CD4-positive, alpha-beta T cell (primary cell): Measurements from ENCODE around the gene CCT8L2. TPM values are rescaled to one million over a fixed set of nuclear protein-coding genes. Genes with fewer than 3 reads are reported as not detected.
"Not testable (repeated sequence)": the region's sequence is repeated elsewhere in the genome, so short reads cannot be mapped to it uniquely, and the experiment has no call there.

Experiments used
- ATAC-seq: fragments of 200-7000 bp; cut with Tn5 transposase; one replicate; pipeline ENCODE4 v1.10.0; 2022; ENCODE audit warnings: mild to moderate bottlenecking; ENCODE audit not compliant: poor library complexity
- CTCF ChIA-PET: fragments of 350-600 bp; sonication (Branson Sonifier 250); formaldehyde crosslinking; loops from one replicate; lab custom pipeline; 2021; ENCODE audit warnings: antibody characterized with exemption, inconsistent platforms; lab: Charles Lee
- POLR2A ChIA-PET: fragments of 350-600 bp; sonication (Branson Sonifier 250); formaldehyde crosslinking; loops from one replicate; lab custom pipeline; 2021; ENCODE audit warnings: antibody characterized with exemption, inconsistent platforms; lab: Charles Lee
- DNase-seq, 14 experiments: peaks; one replicate each; pipeline ENCODE4 v3.0.0-alpha.2; 2013 to 2020; ENCODE audit warnings: mixed read lengths in 2 of 14
- H3K27ac ChIP-seq, 2 donors: one replicate each; pipeline versions ENCODE4 v1.5.1 to v1.7.0; 2013; ENCODE audit warnings: low read length in 2 of 2, low read depth in 1 of 2, mild to moderate bottlenecking in 1 of 2
- H3K27me3 ChIP-seq, 2 experiments: 1 replicate in 1 of 2; 2 replicates in 1 of 2; pipeline versions ENCODE4 v1.6.1 to v1.7.0; 2013; ENCODE audit warnings: low read length in 2 of 2, control low read depth in 1 of 2, mild to moderate bottlenecking in 1 of 2, moderate library complexity in 1 of 2; ENCODE audit not compliant: insufficient read depth in 2 of 2, control insufficient read depth in 1 of 2
- H3K36me3 ChIP-seq: one replicate; pipeline ENCODE4 v1.6.1; 2013; ENCODE audit warnings: low read length, control low read depth; ENCODE audit not compliant: insufficient read depth
- H3K4me1 ChIP-seq: one replicate; pipeline ENCODE4 v1.6.1; 2013; ENCODE audit warnings: low read length, control low read depth; ENCODE audit not compliant: insufficient read depth
- H3K4me3 ChIP-seq: one replicate; pipeline ENCODE4 v1.5.1; 2013; ENCODE audit warnings: mild to moderate bottlenecking, low read length, moderate library complexity
- H3K9me3 ChIP-seq, 2 experiments: 1 replicate in 1 of 2; 2 replicates in 1 of 2; pipeline versions ENCODE4 v1.6.1 to v1.7.0; 2013; ENCODE audit warnings: low read length in 2 of 2, mild to moderate bottlenecking in 2 of 2, control low read depth in 1 of 2, moderate library complexity in 1 of 2; ENCODE audit not compliant: control insufficient read depth in 1 of 2, insufficient read depth in 1 of 2
- H3K27ac Mint-ChIP-seq: one replicate; pipeline ENCODE4 v1.8.0; 2020; ENCODE audit warnings: mixed read lengths
- H3K27me3 Mint-ChIP-seq: one replicate; pipeline ENCODE4 v1.8.0; 2021; ENCODE audit warnings: mixed read lengths
- H3K36me3 Mint-ChIP-seq: one replicate; pipeline ENCODE4 v1.8.0; 2021; ENCODE audit warnings: low read depth, mixed read lengths
- H3K4me1 Mint-ChIP-seq: one replicate; pipeline ENCODE4 v1.8.0; 2021; ENCODE audit warnings: low read depth, mixed read lengths
- H3K4me3 Mint-ChIP-seq: one replicate; pipeline ENCODE4 v1.8.0; 2020; ENCODE audit warnings: mild to moderate bottlenecking, mixed read lengths
- H3K9me3 Mint-ChIP-seq: one replicate; pipeline ENCODE4 v1.8.0; 2020; ENCODE audit warnings: mixed read lengths
- CTCF ChIP-seq: fragments of 200-600 bp; IDR thresholded peaks from one replicate; pipeline ENCODE4 v1.8.0; 2022; ENCODE audit warnings: antibody characterized with exemption, mild to moderate bottlenecking
- intact Hi-C, 2 experiments: fragments of 100-400 bp; cut with DNase I in 1 of 2; cut with micrococcal nuclease in 1 of 2; formaldehyde crosslinking; loops; one replicate each; pipeline versions ENCODE4 v1.15.1 to v1.9.0; 2023 to 2025; cut with DNase I, micrococcal nuclease
- total RNA-seq, 174 experiments: library from RNA in 2 of 174; stranded (reverse) in 2 of 174; gene quantifications; one replicate each; pipeline ENCODE4 v1.2.3 and lab custom pipeline; 2021 to 2026

The CCT8L2 gene
- total RNA-seq, 2 experiments from 2014 or later: not detected

DNA sequence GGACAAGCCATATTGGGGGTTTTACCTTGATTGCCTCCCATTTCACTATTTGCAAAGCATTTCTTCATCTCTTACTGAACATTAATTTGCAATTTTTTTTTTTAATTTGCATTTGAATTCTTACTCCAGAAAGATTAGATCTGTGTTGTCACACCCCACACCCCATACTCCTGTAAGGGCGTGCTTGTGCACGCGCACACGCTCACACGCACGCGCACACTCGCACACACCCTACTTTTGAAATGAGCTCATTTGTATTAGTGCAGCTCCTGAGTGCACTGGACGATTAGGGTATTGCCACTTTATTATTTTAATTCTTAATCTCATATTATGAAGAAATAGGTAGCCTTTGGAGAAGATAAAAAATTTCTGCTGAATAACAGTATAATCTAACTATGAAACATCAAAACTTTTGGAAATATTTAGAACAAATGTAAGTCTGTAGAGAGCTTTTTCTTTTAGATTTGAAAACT, 11.2 kb upstream of the CCT8L2 start:
- H3K27me3 ChIP-seq: peaks cover 15 to 33% of the 10 kb centered on the region in 2 experiments
- H3K27ac ChIP-seq, POLR2A ChIA-PET, CTCF ChIA-PET, H3K27ac Mint-ChIP-seq, H3K4me3 ChIP-seq, H3K4me1 ChIP-seq, intact Hi-C loops, H3K36me3 Mint-ChIP-seq, H3K36me3 ChIP-seq, ATAC-seq, H3K9me3 Mint-ChIP-seq, DNase-seq, H3K9me3 ChIP-seq: not testable (repeated sequence)
- H3K4me1 Mint-ChIP-seq: peaks cover 13% of the 10 kb centered on the region
- H3K4me3 Mint-ChIP-seq: peak overlapping the region; percentile 17
- H3K27me3 Mint-ChIP-seq: peaks cover 61% of the 10 kb centered on the region

DNA sequence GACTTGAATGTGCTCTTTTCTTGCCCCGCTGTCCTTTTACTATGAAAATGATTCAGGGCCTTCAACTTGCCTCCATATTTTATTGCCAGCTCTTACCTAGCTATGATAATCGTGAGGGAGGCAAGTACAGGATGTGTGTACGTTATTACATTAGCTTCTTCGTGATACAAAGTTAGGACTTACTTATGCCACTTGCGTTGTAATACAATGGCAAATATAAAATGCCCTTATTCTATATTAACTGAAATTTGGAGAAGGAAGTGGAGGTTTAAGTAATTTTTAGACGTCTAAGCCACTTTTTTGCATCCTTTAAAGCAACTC, 10.8 kb upstream of the CCT8L2 start:
- Histone ChIP-seq H3K36me3 (no peaks in the 10 kb centered on the region), H3K27me3 (peaks cover 14 to 29% of the 10 kb centered on the region in 2 experiments), H3K9me3 (peaks cover 0 to 8% of the 10 kb centered on the region in 2 experiments), H3K4me1 (peaks cover 5% of the 10 kb centered on the region), H3K4me3 (no peak overlapping the region), H3K27ac (no peak overlapping the region)
- intact Hi-C loops: no loop called here
- TF ChIP-seq CTCF: no peak
- Mint-ChIP-seq H3K4me3 (peak overlapping the region; percentile 17), H3K4me1 (peaks cover 13% of the 10 kb centered on the region), H3K27me3 (peaks cover 61% of the 10 kb centered on the region), H3K9me3 (no peaks in the 10 kb centered on the region), H3K36me3 (no peaks in the 10 kb centered on the region), H3K27ac (no peak overlapping the region)
- POLR2A ChIA-PET: no interaction called here
- ATAC-seq: no peak
- no peak for DNase-seq
- CTCF ChIA-PET: no interaction called here

DNA sequence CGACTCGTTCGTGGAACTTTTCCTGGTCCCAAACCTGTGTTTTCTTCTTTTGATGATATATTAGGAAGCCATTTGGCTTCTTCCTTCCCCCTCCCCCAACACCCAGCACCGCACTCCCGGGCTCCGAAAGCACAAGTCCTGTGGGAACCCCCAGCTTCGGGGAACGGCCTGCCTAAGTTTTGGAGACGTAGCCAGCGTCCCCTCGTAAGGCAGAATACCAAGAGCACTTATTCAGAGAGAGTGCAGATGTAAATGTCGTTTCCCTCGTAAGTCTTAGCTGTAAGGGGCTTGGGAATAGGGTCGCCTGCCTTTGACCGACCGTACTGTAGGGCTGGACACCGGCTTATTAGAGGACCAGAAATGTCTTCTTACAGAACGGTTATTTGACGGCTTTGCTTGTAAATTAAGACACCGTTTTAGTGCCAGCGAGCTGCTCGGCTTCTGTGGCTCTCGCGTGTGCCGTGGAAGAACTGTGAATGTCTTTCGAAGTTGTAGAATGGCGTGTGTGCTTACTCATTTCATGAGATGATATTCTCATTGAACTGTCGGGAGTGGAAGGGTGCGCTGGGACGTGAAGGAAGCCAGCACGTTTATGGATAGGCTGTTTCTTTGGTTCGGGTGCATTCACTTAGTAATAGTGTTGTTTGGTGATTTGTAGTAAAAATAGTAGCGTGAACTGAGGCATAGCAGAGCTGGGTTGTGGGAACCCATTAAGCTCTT, 10.3 kb upstream of the CCT8L2 start:
- H3K9me3 Mint-ChIP-seq, H3K4me1 ChIP-seq, intact Hi-C loops, H3K27ac ChIP-seq, H3K36me3 Mint-ChIP-seq, H3K36me3 ChIP-seq, H3K27ac Mint-ChIP-seq, CTCF ChIA-PET, POLR2A ChIA-PET, ATAC-seq: not testable (repeated sequence)
- Mint-ChIP-seq H3K4me3 (peak overlapping the region; percentile 17), H3K4me1 (peaks cover 13% of the 10 kb centered on the region), H3K27me3 (peaks cover 57% of the 10 kb centered on the region)
- Histone ChIP-seq H3K4me3 (peak overlapping the region; percentile 16), H3K27me3 (peaks cover 14 to 28% of the 10 kb centered on the region in 2 experiments), H3K9me3 (peaks cover 0 to 13% of the 10 kb centered on the region in 2 experiments)
- DNase-seq: peak in 3 of 14 experiments; percentile 3 to 26 (median 8)

- ATAC-seq, CTCF ChIA-PET, H3K27ac Mint-ChIP-seq, H3K36me3 ChIP-seq, intact Hi-C loops, POLR2A ChIA-PET, H3K4me1 ChIP-seq, H3K9me3 Mint-ChIP-seq, H3K27ac ChIP-seq, H3K36me3 Mint-ChIP-seq: not testable (repeated sequence)
- Histone ChIP-seq H3K9me3 (peaks cover 0 to 13% of the 10 kb centered on the region in 2 experiments), H3K4me3 (peak overlapping the region; percentile 16), H3K27me3 (peaks cover 14 to 24% of the 10 kb centered on the region in 2 experiments)
- H3K27me3 Mint-ChIP-seq: peaks cover 55% of the 10 kb centered on the region
- H3K4me3 Mint-ChIP-seq: peak overlapping the region; percentile 17
- peak in 2 of 14 experiments; percentile 2 to 4 for DNase-seq
- H3K4me1 Mint-ChIP-seq: peaks cover 13% of the 10 kb centered on the region
Observed at GRCh38 chr22:16602224-16602727, 9.7 kb upstream of the CCT8L2 start.
